OCI-LY1 (cell line): ENCODE results near the gene GCK.

ENCODE experiments used
- CTCF ChIP-seq: fragments of 200-600 bp; sonication (generic), shearing (Covaris generic); IDR thresholded peaks from 2 replicates; pipeline ENCODE4 v1.5.1; 2017; ENCODE audit warnings: mild to moderate bottlenecking, antibody characterized with exemption, low read length, moderate library complexity, mixed read lengths
- EZH2 ChIP-seq: fragments of 200-600 bp; sonication (generic), shearing (Covaris generic); IDR thresholded peaks from 2 replicates; pipeline ENCODE4 v1.8.0; 2017; ENCODE audit warnings: borderline replicate concordance, mixed run types, mild to moderate bottlenecking, antibody characterized with exemption, low read length, moderate library complexity, mixed read lengths

GRCh38 chr7:44163591-44163990 lies 25.6 kb downstream of the GCK start:
- no peak for TF ChIP-seq CTCF
- no peak for TF ChIP-seq EZH2
